ENCODE measurements around the gene LIMA1. TPM values are rescaled to one million over a fixed set of nuclear protein-coding genes. Genes with fewer than 3 reads are reported as not detected.

The LIMA1 gene
- total RNA-seq, 2 experiments from 2014 or later: 4.6 to 5.1 TPM

DNA sequence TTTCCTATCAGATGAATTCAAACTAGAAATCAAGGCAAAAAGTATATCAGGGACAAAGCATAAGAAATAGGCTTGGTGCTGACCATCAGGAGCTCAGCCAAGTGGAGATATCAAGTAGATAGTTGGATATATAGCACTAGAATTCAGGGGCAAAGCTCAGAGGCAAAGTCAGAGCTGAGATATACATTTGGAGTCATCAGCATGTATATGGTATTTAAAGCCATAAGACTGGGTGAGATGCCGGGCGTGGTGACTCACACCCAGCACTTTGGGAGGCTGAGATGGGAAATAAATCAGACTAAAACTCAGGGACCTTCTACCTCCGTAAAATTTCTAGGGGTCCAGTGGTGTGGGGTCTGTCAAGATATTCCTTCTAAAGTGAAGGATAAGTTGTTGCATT lies 38.9 kb upstream of the LIMA1 start:
- H3K27ac ChIP-seq (ENCODE audit: low read depth in 1 of 2, low read length in 2 of 2): no peak overlapping the region
- H3K36me3 ChIP-seq (ENCODE audit: insufficient read depth, low read length): no peaks in the 10 kb centered on the region
- no peaks in the 10 kb centered on the region for H3K9me3 ChIP-seq (ENCODE audit: control insufficient read depth in 1 of 2, insufficient read depth in 1 of 2, low read length in 2 of 2)
- ChIA-PET CTCF (no interaction called here), POLR2A (no interaction called here)
- DNase-seq (no peak), ATAC-seq (ENCODE audit: poor library complexity) (no peak)
- Mint-ChIP-seq H3K27ac (no peak overlapping the region), H3K27me3 (no peaks in the 10 kb centered on the region), H3K4me1 (ENCODE audit: low read depth) (no peaks in the 10 kb centered on the region), H3K4me3 (no peak overlapping the region), H3K9me3 (no peaks in the 10 kb centered on the region), H3K36me3 (ENCODE audit: low read depth) (no peaks in the 10 kb centered on the region)
- H3K27me3 ChIP-seq (ENCODE audit: control insufficient read depth in 1 of 2, insufficient read depth in 2 of 2, low read length in 2 of 2): no peaks in the 10 kb centered on the region
- intact Hi-C loops (cut with DNase I, micrococcal nuclease): no loop called here
- TF ChIP-seq, protein P1, sequence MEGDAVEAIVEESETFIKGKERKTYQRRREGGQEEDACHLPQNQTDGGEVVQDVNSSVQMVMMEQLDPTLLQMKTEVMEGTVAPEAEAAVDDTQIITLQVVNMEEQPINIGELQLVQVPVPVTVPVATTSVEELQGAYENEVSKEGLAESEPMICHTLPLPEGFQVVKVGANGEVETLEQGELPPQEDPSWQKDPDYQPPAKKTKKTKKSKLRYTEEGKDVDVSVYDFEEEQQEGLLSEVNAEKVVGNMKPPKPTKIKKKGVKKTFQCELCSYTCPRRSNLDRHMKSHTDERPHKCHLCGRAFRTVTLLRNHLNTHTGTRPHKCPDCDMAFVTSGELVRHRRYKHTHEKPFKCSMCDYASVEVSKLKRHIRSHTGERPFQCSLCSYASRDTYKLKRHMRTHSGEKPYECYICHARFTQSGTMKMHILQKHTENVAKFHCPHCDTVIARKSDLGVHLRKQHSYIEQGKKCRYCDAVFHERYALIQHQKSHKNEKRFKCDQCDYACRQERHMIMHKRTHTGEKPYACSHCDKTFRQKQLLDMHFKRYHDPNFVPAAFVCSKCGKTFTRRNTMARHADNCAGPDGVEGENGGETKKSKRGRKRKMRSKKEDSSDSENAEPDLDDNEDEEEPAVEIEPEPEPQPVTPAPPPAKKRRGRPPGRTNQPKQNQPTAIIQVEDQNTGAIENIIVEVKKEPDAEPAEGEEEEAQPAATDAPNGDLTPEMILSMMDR (IDR thresholded peaks at IDR 0.05): no peak
- H3K4me1 ChIP-seq (ENCODE audit: insufficient read depth, low read length): no peaks in the 10 kb centered on the region
- no peak overlapping the region for H3K4me3 ChIP-seq (ENCODE audit: low read length)

- no peaks in the 10 kb centered on the region for H3K4me1 Mint-ChIP-seq (ENCODE audit: low read depth)
- no peak overlapping the region for H3K4me3 ChIP-seq (ENCODE audit: low read length)
- no peaks in the 10 kb centered on the region for H3K27me3 ChIP-seq (ENCODE audit: control insufficient read depth in 1 of 2, insufficient read depth in 2 of 2, low read length in 2 of 2)
- no peaks in the 10 kb centered on the region for H3K36me3 ChIP-seq (ENCODE audit: insufficient read depth, low read length)
- no peak overlapping the region for H3K27ac Mint-ChIP-seq
- H3K4me3 Mint-ChIP-seq: no peak overlapping the region
- ATAC-seq (ENCODE audit: poor library complexity) (no peak), DNase-seq (no peak)
- H3K36me3 Mint-ChIP-seq (ENCODE audit: low read depth): no peaks in the 10 kb centered on the region
- intact Hi-C loops (cut with DNase I, micrococcal nuclease): loop anchor here in 1 of 2 experiments (10.0 kb wide), 3 partner anchors 132 to 242 kb away; no protein-coding TSS in a partner anchor
- no peaks in the 10 kb centered on the region for H3K9me3 ChIP-seq (ENCODE audit: control insufficient read depth in 1 of 2, insufficient read depth in 1 of 2, low read length in 2 of 2)
- no peak overlapping the region for H3K27ac ChIP-seq (ENCODE audit: low read depth in 1 of 2, low read length in 2 of 2)
- CTCF ChIA-PET: no interaction called here
- POLR2A ChIA-PET: no interaction called here
- no peaks in the 10 kb centered on the region for H3K4me1 ChIP-seq (ENCODE audit: insufficient read depth, low read length)
- no peaks in the 10 kb centered on the region for H3K27me3 Mint-ChIP-seq
- TF ChIP-seq, protein P1 (IDR thresholded peaks at IDR 0.05): no peak
- H3K9me3 Mint-ChIP-seq: no peaks in the 10 kb centered on the region
Observed at GRCh38 chr12:50317203-50317602, 33.9 kb upstream of the LIMA1 start.

DNA sequence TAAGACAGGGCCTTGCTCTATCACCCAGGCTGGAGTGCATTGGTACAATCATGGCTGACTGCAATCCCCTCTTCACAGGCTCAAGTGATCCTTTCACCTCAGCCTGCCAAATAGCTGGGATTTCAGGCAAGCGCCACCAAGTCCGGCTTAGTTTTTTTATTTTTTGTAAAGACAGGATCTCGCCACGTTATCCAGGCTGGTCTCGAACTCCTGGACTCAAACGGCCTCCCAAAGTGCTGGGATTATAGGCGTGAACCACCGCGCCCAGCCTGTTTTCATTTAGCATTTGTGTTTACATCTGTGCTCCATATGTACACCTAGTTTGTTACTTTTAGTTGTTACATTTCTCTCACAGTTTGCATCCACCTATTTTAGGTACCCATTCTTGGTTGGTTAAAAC lies 32.5 kb upstream of the LIMA1 start:
- no peak overlapping the region for H3K27ac Mint-ChIP-seq
- intact Hi-C loops (cut with DNase I, micrococcal nuclease): loop anchor here in 1 of 2 experiments (10.0 kb wide), 3 partner anchors 131 to 241 kb away; no protein-coding TSS in a partner anchor

More for the DNA sequence above, 32.5 kb upstream of the LIMA1 start:
- ATAC-seq (ENCODE audit: poor library complexity) (no peak), DNase-seq (no peak)
- POLR2A ChIA-PET: no interaction called here
- CTCF ChIA-PET: no interaction called here
- Histone ChIP-seq H3K4me1 (ENCODE audit: insufficient read depth, low read length) (no peaks in the 10 kb centered on the region), H3K4me3 (ENCODE audit: low read length) (no peak overlapping the region), H3K36me3 (ENCODE audit: insufficient read depth, low read length) (no peaks in the 10 kb centered on the region), H3K27me3 (ENCODE audit: control insufficient read depth in 1 of 2, insufficient read depth in 2 of 2, low read length in 2 of 2) (no peaks in the 10 kb centered on the region), H3K9me3 (ENCODE audit: control insufficient read depth in 1 of 2, insufficient read depth in 1 of 2, low read length in 2 of 2) (no peaks in the 10 kb centered on the region), H3K27ac (ENCODE audit: low read depth in 1 of 2, low read length in 2 of 2) (no peak overlapping the region)
- Mint-ChIP-seq H3K9me3 (no peaks in the 10 kb centered on the region), H3K4me3 (no peak overlapping the region), H3K4me1 (ENCODE audit: low read depth) (no peaks in the 10 kb centered on the region), H3K36me3 (ENCODE audit: low read depth) (no peaks in the 10 kb centered on the region), H3K27me3 (no peaks in the 10 kb centered on the region)
- TF ChIP-seq, protein P1 (IDR thresholded peaks at IDR 0.05): no peak
